IPS-NIHi7 (cell line): Measurements from ENCODE around the gene FLG.
"Not testable (repeated sequence)": the region's sequence is repeated elsewhere in the genome, so short reads cannot be mapped to it uniquely, and the experiment has no call there.

ENCODE experiments used
- DNase-seq: peaks from one replicate; pipeline ENCODE4 v3.0.0; 2012; ENCODE audit warnings: mixed read lengths; ENCODE audit errors: extremely low spot score

FLG gene

GRCh38 chr1:152325111-152325510 lies at the start of gene FLG:
FLG (minus strand) TSS chr1:152325239; CDS start chr1:152315456, 9,783 bp downstream.
- DNase-seq = no peak

GRCh38 chr1:152374451-152374850 lies 49.4 kb upstream of the FLG start:
- no peak for DNase-seq

- no peak for DNase-seq
Observed at GRCh38 chr1:152372672-152373071, 47.6 kb upstream of the FLG start.

- no peak for DNase-seq
Observed at GRCh38 chr1:152367436-152367835, 42.4 kb upstream of the FLG start.

GRCh38 chr1:152359906-152360305 lies 34.9 kb upstream of the FLG start, which contains the start of gene FLG2:
FLG2 (minus strand) TSS chr1:152360006; CDS start chr1:152358884, 1,122 bp downstream.
- no peak for DNase-seq

- DNase-seq = no peak
Observed at GRCh38 chr1:152356736-152357135, 31.7 kb upstream of the FLG start.

GRCh38 chr1:152349611-152350010 lies 24.6 kb upstream of the FLG start:
- no peak for DNase-seq

GRCh38 chr1:152348447-152348846 lies 23.4 kb upstream of the FLG start:
- DNase-seq = no peak

GRCh38 chr1:152347116-152347728 lies 22.2 kb upstream of the FLG start:
- peak; percentile 18 for DNase-seq

GRCh38 chr1:152344438-152344837 lies 19.4 kb upstream of the FLG start:
- no peak for DNase-seq

GRCh38 chr1:152343006-152343405 lies 18.0 kb upstream of the FLG start:
- DNase-seq = no peak

- no peak for DNase-seq
Observed at GRCh38 chr1:152335399-152335798, 10.4 kb upstream of the FLG start.

GRCh38 chr1:152328801-152329391 lies 3.9 kb upstream of the FLG start:
- DNase-seq = no peak

- no peak for DNase-seq
Observed at GRCh38 chr1:152313970-152314369, 11.1 kb downstream of the FLG start.

- DNase-seq = no peak
Observed at GRCh38 chr1:152313319-152313801, 11.7 kb downstream of the FLG start.

- not testable (repeated sequence) for DNase-seq
Observed at GRCh38 chr1:152312169-152312568, 12.9 kb downstream of the FLG start.

GRCh38 chr1:152309955-152310354 lies 15.1 kb downstream of the FLG start:
- no peak for DNase-seq

- not testable (repeated sequence) for DNase-seq
Observed at GRCh38 chr1:152309320-152309901, 15.6 kb downstream of the FLG start.

GRCh38 chr1:152308758-152309157 lies 16.3 kb downstream of the FLG start:
- not testable (repeated sequence) for DNase-seq

GRCh38 chr1:152307970-152308369 lies 17.1 kb downstream of the FLG start:
- DNase-seq = not testable (repeated sequence)

- DNase-seq = not testable (repeated sequence)
Observed at GRCh38 chr1:152306123-152306522, 18.9 kb downstream of the FLG start.

GRCh38 chr1:152304773-152305172 lies 20.3 kb downstream of the FLG start:
- not testable (repeated sequence) for DNase-seq
